ENCODE data around the gene MED31. TPM values are rescaled to one million over a fixed set of nuclear protein-coding genes. Genes with fewer than 3 reads are reported as not detected.

Gene MED31
- total and polyA plus RNA-seq, 2 of the 13 experiments (the other 11 are each of a cell fraction or from before 2014, with no cell fraction given) = 19.0 to 20.9 TPM

DNA sequence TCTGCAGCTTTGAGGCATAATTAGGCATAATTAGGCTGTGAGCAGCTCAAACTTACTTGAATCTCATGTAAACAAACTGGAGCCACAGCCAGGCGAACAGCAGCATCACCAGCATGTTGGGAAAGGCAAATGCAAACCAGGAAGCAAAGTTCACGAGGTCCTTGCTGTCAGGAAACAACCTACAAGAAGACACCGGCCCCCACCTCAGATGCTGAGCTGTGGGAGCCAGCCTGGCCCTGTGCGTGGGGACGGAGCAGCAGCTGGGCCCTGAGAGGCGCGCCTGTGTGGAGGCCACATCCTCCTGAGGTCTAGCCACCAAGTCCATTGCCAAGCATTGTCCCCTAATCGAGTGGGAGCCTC is 49.5 kb upstream of the MED31 start (continued):
- TF ChIP-seq ZNF704 (CRISPR knock-in tag; IDR thresholded peaks at IDR 0.05; ENCODE audit: borderline replicate concordance) (no peak), RARA (CRISPR knock-in tag; IDR thresholded peaks at IDR 0.05) (no peak), ZFY (CRISPR knock-in tag; IDR thresholded peaks at IDR 0.05) (no peak; the same call in 1 of the 2 replicates), BHLHE40 (IDR thresholded peaks at IDR 0.05; ENCODE audit: low read length) (no peak), PLSCR1 (CRISPR knock-in tag; IDR thresholded peaks at IDR 0.05; ENCODE audit: borderline replicate concordance) (no peak), AGO1 (IDR thresholded peaks at IDR 0.05; ENCODE audit: low read depth, low read length, poor library complexity, severe bottlenecking) (no peak), SAFB2 (CRISPR knock-in tag; IDR thresholded peaks at IDR 0.05; ENCODE audit: borderline replicate concordance, low read depth) (no peak), ZFP1 (CRISPR knock-in tag; IDR thresholded peaks at IDR 0.05) (no peak), ZNF335 (CRISPR knock-in tag; IDR thresholded peaks at IDR 0.05) (no peak), ELF1 (CRISPR knock-in tag; IDR thresholded peaks at IDR 0.05) (no peak), EZH2 (conservative IDR thresholded peaks at IDR 0.05; ENCODE audit: low read depth, low read length) (no peak), ZBTB8A (CRISPR knock-in tag; IDR thresholded peaks at IDR 0.05; ENCODE audit: borderline replicate concordance, low read depth) (no peak), JUND (CRISPR knock-in tag; IDR thresholded peaks at IDR 0.05) (no peak), NFYB (CRISPR knock-in tag; IDR thresholded peaks at IDR 0.05) (no peak), ZNF18 (CRISPR knock-in tag; IDR thresholded peaks at IDR 0.05; ENCODE audit: insufficient replicate concordance) (no peak), WIZ (CRISPR knock-in tag; IDR thresholded peaks at IDR 0.05) (no peak), SNAPC2 (CRISPR knock-in tag; IDR thresholded peaks at IDR 0.05) (no peak), MTF1 (CRISPR knock-in tag; IDR thresholded peaks at IDR 0.05) (no peak), ZNF337 (CRISPR knock-in tag; IDR thresholded peaks at IDR 0.05; ENCODE audit: borderline replicate concordance, low read depth) (no peak), PAF1 (CRISPR knock-in tag; IDR thresholded peaks at IDR 0.05) (no peak), XRCC5 (optimal IDR thresholded peaks at IDR 0.05; ENCODE audit: low read length) (no peak), HNRNPLL (IDR thresholded peaks at IDR 0.05; ENCODE audit: low read depth, low read length, poor library complexity, severe bottlenecking) (no peak), PAWR (CRISPR knock-in tag; IDR thresholded peaks at IDR 0.05; ENCODE audit: borderline replicate concordance) (no peak), NFKB2 (CRISPR knock-in tag; IDR thresholded peaks at IDR 0.05; ENCODE audit: borderline replicate concordance) (peak; percentile 44; the same call in 1 of the 2 replicates), ZNF709 (CRISPR knock-in tag; IDR thresholded peaks at IDR 0.05) (no peak)
- TF ChIP-seq, protein P1, sequence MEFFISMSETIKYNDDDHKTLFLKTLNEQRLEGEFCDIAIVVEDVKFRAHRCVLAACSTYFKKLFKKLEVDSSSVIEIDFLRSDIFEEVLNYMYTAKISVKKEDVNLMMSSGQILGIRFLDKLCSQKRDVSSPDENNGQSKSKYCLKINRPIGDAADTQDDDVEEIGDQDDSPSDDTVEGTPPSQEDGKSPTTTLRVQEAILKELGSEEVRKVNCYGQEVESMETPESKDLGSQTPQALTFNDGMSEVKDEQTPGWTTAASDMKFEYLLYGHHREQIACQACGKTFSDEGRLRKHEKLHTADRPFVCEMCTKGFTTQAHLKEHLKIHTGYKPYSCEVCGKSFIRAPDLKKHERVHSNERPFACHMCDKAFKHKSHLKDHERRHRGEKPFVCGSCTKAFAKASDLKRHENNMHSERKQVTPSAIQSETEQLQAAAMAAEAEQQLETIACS (CRISPR knock-in tag; IDR thresholded peaks at IDR 0.05) = no peak
- TF ChIP-seq, protein P2, sequence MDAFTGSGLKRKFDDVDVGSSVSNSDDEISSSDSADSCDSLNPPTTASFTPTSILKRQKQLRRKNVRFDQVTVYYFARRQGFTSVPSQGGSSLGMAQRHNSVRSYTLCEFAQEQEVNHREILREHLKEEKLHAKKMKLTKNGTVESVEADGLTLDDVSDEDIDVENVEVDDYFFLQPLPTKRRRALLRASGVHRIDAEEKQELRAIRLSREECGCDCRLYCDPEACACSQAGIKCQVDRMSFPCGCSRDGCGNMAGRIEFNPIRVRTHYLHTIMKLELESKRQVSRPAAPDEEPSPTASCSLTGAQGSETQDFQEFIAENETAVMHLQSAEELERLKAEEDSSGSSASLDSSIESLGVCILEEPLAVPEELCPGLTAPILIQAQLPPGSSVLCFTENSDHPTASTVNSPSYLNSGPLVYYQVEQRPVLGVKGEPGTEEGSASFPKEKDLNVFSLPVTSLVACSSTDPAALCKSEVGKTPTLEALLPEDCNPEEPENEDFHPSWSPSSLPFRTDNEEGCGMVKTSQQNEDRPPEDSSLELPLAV (CRISPR knock-in tag; conservative IDR thresholded peaks at IDR 0.05; ENCODE audit: low read depth) = no peak

All from HepG2 (cell line).